Endodermal cell (in vitro differentiated cells): Measurements from ENCODE around the gene R3HDM4. TPM values are rescaled to one million over a fixed set of nuclear protein-coding genes. Genes with fewer than 3 reads are reported as not detected.

ENCODE experiments used
- DNase-seq: peaks from one replicate; pipeline ENCODE4 v3.0.0-alpha.2; 2017
- H3K27ac ChIP-seq: 2 replicates; pipeline ENCODE4 v1.5.1; 2013; ENCODE audit warnings: mild to moderate bottlenecking, low read depth, low read length, moderate library complexity
- H3K27me3 ChIP-seq: 2 replicates; pipeline ENCODE4 v1.6.1; 2013; ENCODE audit warnings: mild to moderate bottlenecking, low read length, moderate library complexity; ENCODE audit not compliant: insufficient read depth, control insufficient read depth, poor library complexity, severe bottlenecking
- H3K36me3 ChIP-seq: 2 replicates; pipeline ENCODE4 v1.7.0; 2013; ENCODE audit warnings: mild to moderate bottlenecking, low read length, moderate library complexity; ENCODE audit not compliant: control insufficient read depth, insufficient read depth
- H3K4me1 ChIP-seq: one replicate; pipeline ENCODE4 v1.7.0; 2013; ENCODE audit warnings: low read length; ENCODE audit not compliant: control insufficient read depth, insufficient read depth
- H3K4me3 ChIP-seq: 2 replicates; pipeline ENCODE4 v1.5.1; 2013; ENCODE audit warnings: mild to moderate bottlenecking, low read length, moderate library complexity
- H3K9ac ChIP-seq: 2 replicates; pipeline ENCODE4 v1.6.1; 2013; ENCODE audit warnings: mild to moderate bottlenecking, low read length, moderate library complexity; ENCODE audit not compliant: poor library complexity, severe bottlenecking; ENCODE audit errors: extremely low read depth
- H3K9me3 ChIP-seq: 2 replicates; pipeline ENCODE4 v1.6.1; 2013; ENCODE audit warnings: mild to moderate bottlenecking, low read length, moderate library complexity; ENCODE audit not compliant: control insufficient read depth
- H3K27ac Mint-ChIP-seq: 2 replicates; pipeline ENCODE4 v1.8.0; 2020; ENCODE audit warnings: mixed read lengths
- H3K27me3 Mint-ChIP-seq: 2 replicates; pipeline ENCODE4 v1.8.0; 2021; ENCODE audit warnings: mild to moderate bottlenecking, mixed read lengths; ENCODE audit not compliant: insufficient read depth
- H3K36me3 Mint-ChIP-seq: 2 replicates; pipeline ENCODE4 v1.8.0; 2020; ENCODE audit warnings: low read depth, mixed read lengths
- H3K4me1 Mint-ChIP-seq: 2 replicates; pipeline ENCODE4 v1.8.0; 2020; ENCODE audit warnings: mixed read lengths
- H3K4me3 Mint-ChIP-seq: 2 replicates; pipeline ENCODE4 v1.8.0; 2020; ENCODE audit warnings: mild to moderate bottlenecking, moderate library complexity, mixed read lengths
- H3K9me3 Mint-ChIP-seq: 2 replicates; pipeline ENCODE4 v1.8.0; 2020; ENCODE audit warnings: mild to moderate bottlenecking, mixed read lengths
- WGBS, 2 experiments: methylation state at CpG; one replicate each; pipeline versions ENCODE4 v1.1.5 to v1.1.7; 2013; ENCODE audit warnings: missing lambda C conversion rate in 2 of 2, mixed read lengths in 1 of 2; ENCODE audit not compliant: insufficient coverage in 1 of 2, insufficient read length in 1 of 2; 5-methylcytosine and 5-hydroxymethylcytosine counted together
- total RNA-seq, 2 donors: library from RNA; stranded (reverse); fragmentation: NEBNext Ultra II Directional in 1 of 2; extraction: Animal tissue kit (Norgen Biotek cat#: 25700) in 1 of 2; gene quantifications; 2 replicates in 1 of 2; 3 replicates in 1 of 2; pipeline ENCODE4 v1.2.1, GENCODE V29; 2021
- TF ChIP-seq, protein P1 (sequence below): fragments of 200-600 bp; sonication (generic); conservative IDR thresholded peaks from 2 replicates; pipeline ENCODE4 v1.5.0; 2021; ENCODE audit warnings: antibody characterized with exemption, mild to moderate bottlenecking

R3HDM4 gene
- total RNA-seq, 2 donors from 2014 or later, result 61.1 to 64.7 TPM

DNA sequence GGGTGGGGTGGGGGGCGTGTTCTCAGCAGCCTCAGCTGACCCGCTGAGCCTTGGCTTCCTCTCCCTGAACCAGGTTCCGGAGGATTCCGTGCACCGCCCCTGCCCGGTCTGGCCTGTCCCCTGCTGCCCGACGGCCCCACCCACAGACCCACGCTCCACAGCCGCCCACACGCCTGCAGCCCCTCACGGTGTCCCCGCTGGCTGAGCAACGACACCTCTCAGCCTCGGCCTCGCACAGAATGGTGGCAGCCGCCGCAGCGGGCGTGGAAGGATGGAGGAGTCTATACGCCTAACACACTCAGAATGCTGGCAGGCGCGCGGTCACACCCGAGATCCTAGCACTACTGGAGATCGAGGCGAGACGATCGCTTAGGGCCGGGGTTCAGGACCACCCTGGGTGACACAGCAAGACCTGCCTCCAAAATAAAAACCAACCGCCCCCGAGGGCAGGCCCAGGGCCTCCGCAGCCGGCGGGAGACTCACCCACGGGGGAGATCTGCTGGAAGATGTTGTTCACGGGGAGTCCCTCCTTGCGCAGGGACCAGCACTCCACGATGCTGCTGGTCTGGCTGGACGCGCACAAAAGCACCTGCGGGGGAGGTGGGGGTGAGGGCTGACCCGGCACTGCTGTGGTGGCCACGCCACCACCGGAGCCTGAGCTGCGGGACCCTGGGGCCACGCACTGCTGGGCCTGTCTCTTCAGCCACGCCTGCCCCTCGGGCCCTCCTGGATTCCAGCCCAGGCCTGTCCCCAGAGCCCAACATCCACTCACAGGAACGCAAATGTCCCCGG lies 28.4 kb downstream of the R3HDM4 start:
- Mint-ChIP-seq H3K4me1 (no peaks in the 10 kb centered on the region), H3K27ac (no peak overlapping the region), H3K4me3 (no peak overlapping the region), H3K36me3 (peaks cover 44% of the 10 kb centered on the region), H3K27me3 (no peaks in the 10 kb centered on the region), H3K9me3 (no peaks in the 10 kb centered on the region)
- TF ChIP-seq, protein P1, sequence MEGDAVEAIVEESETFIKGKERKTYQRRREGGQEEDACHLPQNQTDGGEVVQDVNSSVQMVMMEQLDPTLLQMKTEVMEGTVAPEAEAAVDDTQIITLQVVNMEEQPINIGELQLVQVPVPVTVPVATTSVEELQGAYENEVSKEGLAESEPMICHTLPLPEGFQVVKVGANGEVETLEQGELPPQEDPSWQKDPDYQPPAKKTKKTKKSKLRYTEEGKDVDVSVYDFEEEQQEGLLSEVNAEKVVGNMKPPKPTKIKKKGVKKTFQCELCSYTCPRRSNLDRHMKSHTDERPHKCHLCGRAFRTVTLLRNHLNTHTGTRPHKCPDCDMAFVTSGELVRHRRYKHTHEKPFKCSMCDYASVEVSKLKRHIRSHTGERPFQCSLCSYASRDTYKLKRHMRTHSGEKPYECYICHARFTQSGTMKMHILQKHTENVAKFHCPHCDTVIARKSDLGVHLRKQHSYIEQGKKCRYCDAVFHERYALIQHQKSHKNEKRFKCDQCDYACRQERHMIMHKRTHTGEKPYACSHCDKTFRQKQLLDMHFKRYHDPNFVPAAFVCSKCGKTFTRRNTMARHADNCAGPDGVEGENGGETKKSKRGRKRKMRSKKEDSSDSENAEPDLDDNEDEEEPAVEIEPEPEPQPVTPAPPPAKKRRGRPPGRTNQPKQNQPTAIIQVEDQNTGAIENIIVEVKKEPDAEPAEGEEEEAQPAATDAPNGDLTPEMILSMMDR, result no peak
- no peak overlapping the region for H3K4me3 ChIP-seq
- no peaks in the 10 kb centered on the region for H3K4me1 ChIP-seq
- peaks cover 58% of the 10 kb centered on the region for H3K36me3 ChIP-seq
- H3K27me3 ChIP-seq, result no peaks in the 10 kb centered on the region
- DNase-seq, result no peak
- no peak overlapping the region for H3K9ac ChIP-seq
- WGBS, 2 experiments, result 95 to 96% methylated on average over 38 to 51 of the region's 51 CpGs
- H3K9me3 ChIP-seq, result no peaks in the 10 kb centered on the region
- H3K27ac ChIP-seq, result no peak overlapping the region

DNA sequence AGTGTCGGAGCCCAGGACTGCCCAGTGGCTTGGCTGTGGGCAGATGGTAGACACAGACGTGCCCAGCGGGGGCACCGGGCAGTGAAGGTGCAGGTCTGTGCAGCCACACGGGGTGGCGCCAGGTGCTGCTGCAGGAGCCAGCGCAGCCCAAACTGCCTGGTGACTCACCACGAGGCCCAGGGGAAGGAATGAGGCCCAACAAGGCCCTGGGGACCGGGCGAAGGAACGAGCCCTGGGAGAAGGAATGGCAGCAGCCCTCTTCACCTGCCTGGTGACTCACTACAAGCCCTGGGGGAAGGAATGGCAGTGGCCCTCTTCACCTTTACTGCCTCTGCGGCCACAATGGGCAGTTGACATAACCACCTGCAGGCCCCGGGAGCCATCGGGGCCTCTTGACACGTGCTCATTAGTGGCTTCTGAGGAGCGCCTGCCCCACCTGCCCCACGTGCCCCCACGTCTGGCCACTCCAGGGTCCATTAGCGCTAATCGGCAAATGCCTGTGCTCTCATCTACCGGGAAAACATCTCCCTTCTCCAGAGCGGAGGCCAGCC lies 29.3 kb downstream of the R3HDM4 start:
- H3K36me3 Mint-ChIP-seq, result peaks cover 41% of the 10 kb centered on the region

DNA sequence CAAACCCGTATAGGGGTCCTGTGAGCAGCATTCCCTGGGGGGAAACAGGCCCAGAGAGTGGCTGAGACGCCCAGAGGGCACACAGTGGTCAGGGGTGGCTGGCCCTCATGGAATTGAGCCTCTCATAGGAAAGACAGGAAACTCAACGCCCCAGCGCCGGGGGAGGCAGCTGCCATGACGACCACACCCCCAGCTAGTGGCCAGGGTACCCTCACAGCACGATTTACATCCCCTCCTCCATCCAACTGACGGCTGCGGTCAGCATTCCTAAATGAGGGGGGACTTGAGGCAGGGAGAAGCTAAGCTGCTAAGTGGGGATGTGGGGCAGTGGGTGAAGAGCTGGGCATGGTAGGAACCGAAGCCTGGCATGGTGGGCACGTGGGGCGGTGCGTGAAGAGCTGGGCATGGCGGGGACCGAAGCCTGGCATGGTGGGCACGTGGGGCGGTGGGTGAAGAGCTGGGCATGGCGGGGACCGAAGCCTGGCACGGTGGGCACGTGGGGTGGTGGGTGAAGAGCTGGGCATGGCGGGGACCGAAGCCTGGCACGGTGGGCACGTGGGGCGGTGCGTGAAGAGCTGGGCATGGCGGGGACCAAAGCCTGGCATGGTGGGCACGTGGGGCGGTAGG lies 30.0 kb downstream of the R3HDM4 start:
- no peak overlapping the region for H3K27ac ChIP-seq
- H3K36me3 ChIP-seq, result peaks cover 46% of the 10 kb centered on the region
- WGBS, 2 experiments, result 94 to 100% methylated on average over 2 to 16 of the region's 30 CpGs
- H3K9me3 ChIP-seq, result no peaks in the 10 kb centered on the region
- no peaks in the 10 kb centered on the region for H3K27me3 Mint-ChIP-seq
- no peak for DNase-seq
- H3K36me3 Mint-ChIP-seq, result peaks cover 41% of the 10 kb centered on the region
- H3K4me1 Mint-ChIP-seq, result no peaks in the 10 kb centered on the region
- H3K9me3 Mint-ChIP-seq, result no peaks in the 10 kb centered on the region
- H3K4me3 Mint-ChIP-seq, result no peak overlapping the region
- H3K27me3 ChIP-seq, result no peaks in the 10 kb centered on the region
- no peak overlapping the region for H3K9ac ChIP-seq
- no peak overlapping the region for H3K27ac Mint-ChIP-seq
- no peak overlapping the region for H3K4me3 ChIP-seq
- H3K4me1 ChIP-seq, result no peaks in the 10 kb centered on the region
- TF ChIP-seq, protein P1, result no peak

More for the DNA sequence above, 29.3 kb downstream of the R3HDM4 start:
- H3K27ac Mint-ChIP-seq, result no peak overlapping the region
- H3K9ac ChIP-seq, result no peak overlapping the region
- no peak overlapping the region for H3K4me3 ChIP-seq
- no peaks in the 10 kb centered on the region for H3K27me3 Mint-ChIP-seq
- no peaks in the 10 kb centered on the region for H3K4me1 Mint-ChIP-seq
- WGBS, 2 experiments, result 95 to 96% methylated on average over 21 to 22 of the region's 22 CpGs
- no peaks in the 10 kb centered on the region for H3K27me3 ChIP-seq
- H3K36me3 ChIP-seq, result peaks cover 51% of the 10 kb centered on the region
- no peak overlapping the region for H3K27ac ChIP-seq
- H3K4me1 ChIP-seq, result no peaks in the 10 kb centered on the region
- no peaks in the 10 kb centered on the region for H3K9me3 ChIP-seq
- TF ChIP-seq, protein P1, result peak; percentile 20
- no peak overlapping the region for H3K4me3 Mint-ChIP-seq
- no peaks in the 10 kb centered on the region for H3K9me3 Mint-ChIP-seq
- DNase-seq, result peak; percentile 76
